Fibroblast of skin of left biceps (primary cell): ENCODE measurements around the gene OSBPL10.

Experiments
- DNase-seq, 2 experiments: peaks; one replicate each; pipeline ENCODE4 v3.0.0-alpha.2; 2013; ENCODE audit warnings: low read depth in 2 of 2

The OSBPL10 gene

GRCh38 chr3:31744913-31745312, 236.1 kb downstream of the OSBPL10 start:
- no peak for DNase-seq

- DNase-seq = no peak
Measured at GRCh38 chr3:31743331-31744089, 237.6 kb downstream of the OSBPL10 start.

GRCh38 chr3:31740397-31740796, 240.7 kb downstream of the OSBPL10 start:
- DNase-seq = no peak

- DNase-seq = no peak
Measured at GRCh38 chr3:31738412-31738811, 242.7 kb downstream of the OSBPL10 start.

- DNase-seq = no peak
Measured at GRCh38 chr3:31735667-31736066, 245.4 kb downstream of the OSBPL10 start.

- no peak for DNase-seq
Measured at GRCh38 chr3:31733234-31733667, 247.8 kb downstream of the OSBPL10 start.

GRCh38 chr3:31732548-31732947, 248.5 kb downstream of the OSBPL10 start:
- DNase-seq = no peak

GRCh38 chr3:31729573-31729972, 251.5 kb downstream of the OSBPL10 start:
- no peak for DNase-seq

GRCh38 chr3:31729082-31729481, 252.0 kb downstream of the OSBPL10 start:
- no peak for DNase-seq

GRCh38 chr3:31728403-31728802, 252.7 kb downstream of the OSBPL10 start:
- peak; percentile 9 to 13 for DNase-seq

GRCh38 chr3:31725976-31726375, 255.1 kb downstream of the OSBPL10 start:
- DNase-seq = no peak

GRCh38 chr3:31725568-31725967, 255.5 kb downstream of the OSBPL10 start:
- no peak for DNase-seq

- no peak for DNase-seq
Measured at GRCh38 chr3:31724651-31725050, 256.4 kb downstream of the OSBPL10 start.

- no peak for DNase-seq
Measured at GRCh38 chr3:31724116-31724515, 256.9 kb downstream of the OSBPL10 start.

GRCh38 chr3:31723701-31724100, 257.4 kb downstream of the OSBPL10 start:
- DNase-seq = no peak

GRCh38 chr3:31721676-31722075, 259.4 kb downstream of the OSBPL10 start:
- DNase-seq = no peak

- no peak for DNase-seq
Measured at GRCh38 chr3:31714495-31715280, 266.4 kb downstream of the OSBPL10 start.

GRCh38 chr3:31713816-31714215, 267.2 kb downstream of the OSBPL10 start:
- DNase-seq = no peak

- no peak for DNase-seq
Measured at GRCh38 chr3:31710123-31710803, 270.8 kb downstream of the OSBPL10 start.

- no peak for DNase-seq
Measured at GRCh38 chr3:31709526-31709925, 271.5 kb downstream of the OSBPL10 start.

GRCh38 chr3:31709005-31709404, 272.1 kb downstream of the OSBPL10 start:
- DNase-seq = no peak

- no peak for DNase-seq
Measured at GRCh38 chr3:31707286-31707685, 273.8 kb downstream of the OSBPL10 start.
